NCI-H460 (cell line): ENCODE measurements around the gene AIF1. TPM values are rescaled to one million over a fixed set of nuclear protein-coding genes. Genes with fewer than 3 reads are reported as not detected.
"Not testable (repeated sequence)": the region's sequence is repeated elsewhere in the genome, so short reads cannot be mapped to it uniquely, and the experiment has no call there.

ENCODE experiments used
- DNase-seq: peaks from one replicate; pipeline ENCODE4 v3.0.0-alpha.2; 2016; ENCODE audit warnings: low read depth; ENCODE audit errors: extremely low read depth
- total RNA-seq: library from RNA; depleted of rRNA; stranded (reverse); fragments of >200 nt; shearing (Covaris generic); gene quantifications from 2 replicates; pipeline ENCODE4 v1.2.3, GENCODE V29; 2014

AIF1 gene
- total RNA-seq, 1 experiment from 2014 or later, result not detected

GRCh38 chr6:31580438-31580740, 34.6 kb upstream of the AIF1 start:
- no peak for DNase-seq

- DNase-seq, result peak; percentile 44
Observed at GRCh38 chr6:31580807-31581433, 34.1 kb upstream of the AIF1 start.

GRCh38 chr6:31581434-31582229, 33.4 kb upstream of the AIF1 start:
- no peak for DNase-seq

GRCh38 chr6:31582230-31582643, 32.8 kb upstream of the AIF1 start, which contains the start of gene LTB:
Gene LTB (minus strand): TSS chr6:31582424. CDS start chr6:31582417, 7 bp downstream.
- DNase-seq, result no peak

- DNase-seq, result no peak
Observed at GRCh38 chr6:31585491-31585890, 29.5 kb upstream of the AIF1 start.

- no peak for DNase-seq
Observed at GRCh38 chr6:31586008-31586407, 29.0 kb upstream of the AIF1 start, which contains the start of gene LST1. Gene LST1 (plus strand): TSS chr6:31586277. CDS start chr6:31587300, 1,023 bp downstream.

- DNase-seq, result no peak
Observed at GRCh38 chr6:31586599-31587281, 28.3 kb upstream of the AIF1 start.

GRCh38 chr6:31587791-31588777, 26.9 kb upstream of the AIF1 start:
- DNase-seq, result no peak

- no peak for DNase-seq
Observed at GRCh38 chr6:31588871-31589650, 26.0 kb upstream of the AIF1 start.

GRCh38 chr6:31590691-31591090, 24.3 kb upstream of the AIF1 start:
- DNase-seq, result not testable (repeated sequence)

- DNase-seq, result no peak
Observed at GRCh38 chr6:31592396-31592771, 22.6 kb upstream of the AIF1 start.

GRCh38 chr6:31597006-31597405, 18.0 kb upstream of the AIF1 start:
- DNase-seq, result peak; percentile 24

- DNase-seq, result no peak
Observed at GRCh38 chr6:31607317-31607716, 7.7 kb upstream of the AIF1 start.

- DNase-seq, result no peak
Observed at GRCh38 chr6:31609519-31610406, 5.3 kb upstream of the AIF1 start.

- DNase-seq, result no peak
Observed at GRCh38 chr6:31610968-31611367, 4.1 kb upstream of the AIF1 start.

- DNase-seq, result no peak
Observed at GRCh38 chr6:31614075-31614619, 887 bp upstream of the AIF1 start.

GRCh38 chr6:31615748-31616147, 714 bp downstream of the AIF1 start:
- DNase-seq, result no peak

GRCh38 chr6:31617010-31617409, 2.0 kb downstream of the AIF1 start:
- DNase-seq, result no peak
